BLaER1 treated with 17β-estradiol and CSF1 and Interleukin-3, amounts not matched to agents 10 nM and 100 nM (cell line): Measurements from ENCODE around the gene ADGRV1.
A peak's percentile ranks its signal among the peaks of the same experiment; 100 is the strongest.
"Not testable (repeated sequence)": the region's sequence is repeated elsewhere in the genome, so short reads cannot be mapped to it uniquely, and the experiment has no call there.

Experiments used
- H3K27ac ChIP-seq, 11 experiments: shearing (Covaris generic); formaldehyde crosslinking; 2 replicates each; pipeline ENCODE4 v1.8.1; 2022
- H3K27me3 ChIP-seq, 11 experiments: shearing (Covaris generic); formaldehyde crosslinking; 2 replicates each; pipeline ENCODE4 v1.8.1; 2022
- H3K36me3 ChIP-seq, 11 experiments: shearing (Covaris generic); formaldehyde crosslinking; 2 replicates each; pipeline ENCODE4 v1.8.1; 2022
- H3K4me1 ChIP-seq, 10 experiments: shearing (Covaris generic); formaldehyde crosslinking; 2 replicates each; pipeline ENCODE4 v1.8.1; 2022
- H3K4me2 ChIP-seq, 11 experiments: shearing (Covaris generic); formaldehyde crosslinking; 2 replicates each; pipeline ENCODE4 v1.8.1; 2022
- H3K4me3 ChIP-seq, 10 experiments: shearing (Covaris generic); formaldehyde crosslinking; 2 replicates each; pipeline ENCODE4 v1.8.1; 2022
- H3K9ac ChIP-seq, 11 experiments: shearing (Covaris generic); formaldehyde crosslinking; 2 replicates each; pipeline ENCODE4 v1.8.1; 2022
- H3K9me3 ChIP-seq, 11 experiments: shearing (Covaris generic); formaldehyde crosslinking; replicated peaks in 1 of 11; 2 replicates each; pipeline ENCODE4 v1.8.1; 2022
- H4K20me1 ChIP-seq, 11 experiments: shearing (Covaris generic); formaldehyde crosslinking; 2 replicates each; pipeline ENCODE4 v1.8.1; 2022
- Cebpa-rat ChIP-seq, 11 experiments: shearing (Covaris generic); IDR thresholded peaks; 2 replicates each; pipeline ENCODE4 v1.8.1; 2022

ADGRV1 gene

GRCh38 chr5:90962481-90962880 lies 403.9 kb downstream of the ADGRV1 start:
- H3K4me2 ChIP-seq = no peak overlapping the region
- no peaks in the 10 kb centered on the region; a peak in 1 of 20 replicates for H3K4me1 ChIP-seq
- no peaks in the 10 kb centered on the region for H3K36me3 ChIP-seq
- no peak overlapping the region for H3K27ac ChIP-seq
- no peaks in the 10 kb centered on the region for H3K9me3 ChIP-seq
- no peak overlapping the region for H3K9ac ChIP-seq
- no peak for TF ChIP-seq Cebpa-rat (IDR thresholded peaks at IDR 0.05)
- no peaks in the 10 kb centered on the region for H3K27me3 ChIP-seq
- H3K4me3 ChIP-seq = no peak overlapping the region
- no peaks in the 10 kb centered on the region for H4K20me1 ChIP-seq

GRCh38 chr5:90965110-90965685 lies 406.6 kb downstream of the ADGRV1 start:
- no peaks in the 10 kb centered on the region for H3K36me3 ChIP-seq

DNA sequence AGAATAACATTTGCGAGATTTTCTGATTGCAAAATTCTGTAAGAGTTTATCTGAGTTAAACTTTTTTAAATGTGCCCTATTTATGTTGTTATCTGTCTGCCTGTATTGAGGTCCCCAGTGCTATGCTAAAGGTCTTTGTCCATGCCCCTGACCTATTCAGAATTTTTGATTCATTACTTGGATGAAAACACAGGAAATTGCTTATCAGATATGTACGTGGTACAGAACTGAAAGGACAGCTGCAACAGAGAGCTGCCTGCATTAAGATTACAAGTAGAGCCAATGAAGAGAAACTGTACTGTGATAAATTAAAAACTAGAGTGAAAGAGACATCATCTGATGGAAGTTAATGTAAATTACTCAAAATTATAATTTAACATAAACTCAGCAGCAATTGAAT lies 408.8 kb downstream of the ADGRV1 start:
- Histone ChIP-seq H3K9ac (no peak overlapping the region), H4K20me1 (no peaks in the 10 kb centered on the region), H3K4me3 (no peak overlapping the region), H3K27ac (no peak overlapping the region), H3K27me3 (no peaks in the 10 kb centered on the region), H3K4me1 (peaks cover 0 to 10% (median 0%) of the 10 kb centered on the region in 10 experiments; a peak in 5 of 20 replicates), H3K4me2 (peak overlapping the region in 2 of 11 experiments; percentile 9 to 22; a peak in 3 of 22 replicates), H3K9me3 (peaks cover 9 to 16% (median 14%) of the 10 kb centered on the region in 11 experiments; a peak in 21 of 22 replicates), H3K36me3 (no peaks in the 10 kb centered on the region)
- TF ChIP-seq Cebpa-rat (IDR thresholded peaks at IDR 0.05) = no peak

More at GRCh38 chr5:90965110-90965685, 406.6 kb downstream of the ADGRV1 start:
- peaks cover 6 to 10% (median 7%) of the 10 kb centered on the region in 11 experiments; a peak in 18 of 22 replicates for H3K9me3 ChIP-seq
- H3K9ac ChIP-seq = no peak overlapping the region
- no peaks in the 10 kb centered on the region for H3K27me3 ChIP-seq
- peaks cover 0 to 10% (median 0%) of the 10 kb centered on the region in 10 experiments; a peak in 5 of 20 replicates for H3K4me1 ChIP-seq
- no peak overlapping the region for H3K27ac ChIP-seq
- H3K4me2 ChIP-seq = no peak overlapping the region
- no peak for TF ChIP-seq Cebpa-rat (IDR thresholded peaks at IDR 0.05)
- H4K20me1 ChIP-seq = no peaks in the 10 kb centered on the region
- H3K4me3 ChIP-seq = no peak overlapping the region

- Histone ChIP-seq H3K9ac (no peak overlapping the region), H3K4me1 (peaks cover 0 to 10% (median 0%) of the 10 kb centered on the region in 10 experiments; a peak in 5 of 20 replicates), H3K9me3 (peaks cover 9 to 16% (median 14%) of the 10 kb centered on the region in 11 experiments; a peak in 21 of 22 replicates), H3K4me3 (no peak overlapping the region), H3K27ac (no peak overlapping the region), H4K20me1 (no peaks in the 10 kb centered on the region), H3K27me3 (no peaks in the 10 kb centered on the region), H3K36me3 (no peaks in the 10 kb centered on the region), H3K4me2 (peak overlapping the region in 5 of 11 experiments; percentile 0 to 22 (median 16); a peak in 4 of 22 replicates)
- TF ChIP-seq Cebpa-rat (IDR thresholded peaks at IDR 0.05) = no peak
Observed at GRCh38 chr5:90967851-90968250, 409.3 kb downstream of the ADGRV1 start.

GRCh38 chr5:90968319-90968718 lies 409.7 kb downstream of the ADGRV1 start:
- Histone ChIP-seq H3K4me1 (peaks cover 0 to 10% (median 0%) of the 10 kb centered on the region in 10 experiments; a peak in 5 of 20 replicates), H3K36me3 (no peaks in the 10 kb centered on the region), H4K20me1 (no peaks in the 10 kb centered on the region), H3K27me3 (no peaks in the 10 kb centered on the region), H3K27ac (no peak overlapping the region), H3K4me3 (no peak overlapping the region), H3K9me3 (peaks cover 9 to 16% (median 14%) of the 10 kb centered on the region in 11 experiments; a peak in 21 of 22 replicates), H3K4me2 (peak overlapping the region in 3 of 11 experiments; percentile 0 to 22 (median 9); a peak in 2 of 22 replicates), H3K9ac (no peak overlapping the region)
- TF ChIP-seq Cebpa-rat (IDR thresholded peaks at IDR 0.05) = no peak

- H3K27me3 ChIP-seq, H3K9ac ChIP-seq, H3K36me3 ChIP-seq, H3K4me3 ChIP-seq, H3K4me2 ChIP-seq, H4K20me1 ChIP-seq, H3K27ac ChIP-seq: not testable (repeated sequence)
- peaks cover 0 to 10% (median 0%) of the 10 kb centered on the region in 10 experiments; a peak in 5 of 20 replicates for H3K4me1 ChIP-seq
- H3K9me3 ChIP-seq = peaks cover 9 to 16% (median 14%) of the 10 kb centered on the region in 11 experiments; a peak in 21 of 22 replicates
Observed at GRCh38 chr5:90969945-90970344, 411.3 kb downstream of the ADGRV1 start.

DNA sequence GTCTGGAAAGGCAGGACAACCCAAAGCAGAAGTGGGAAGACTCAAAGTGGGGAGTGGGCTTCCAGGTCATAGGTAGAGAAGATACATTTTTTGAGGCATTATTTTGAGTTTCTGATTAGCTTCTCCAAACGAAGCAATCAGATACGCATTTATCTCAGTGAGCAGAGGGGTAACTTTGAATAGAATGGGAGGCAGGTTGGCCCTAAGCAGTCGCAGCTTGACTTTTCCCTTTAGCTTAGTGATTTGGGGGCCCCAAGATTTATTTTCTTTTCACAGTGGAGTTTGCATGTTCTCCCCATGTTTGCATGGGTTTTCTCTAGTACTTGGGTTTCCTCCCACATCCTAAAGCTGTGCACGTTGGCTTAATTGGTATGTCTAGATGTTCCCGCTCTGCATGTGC lies 422.6 kb downstream of the ADGRV1 start:
- Histone ChIP-seq H3K9ac (no peak overlapping the region), H4K20me1 (no peaks in the 10 kb centered on the region), H3K4me3 (no peak overlapping the region), H3K27ac (no peak overlapping the region), H3K4me2 (no peak overlapping the region), H3K9me3 (no peaks in the 10 kb centered on the region), H3K4me1 (peaks cover 0 to 7% (median 0%) of the 10 kb centered on the region in 10 experiments; a peak in 2 of 20 replicates), H3K36me3 (no peaks in the 10 kb centered on the region), H3K27me3 (no peaks in the 10 kb centered on the region)
- TF ChIP-seq Cebpa-rat (IDR thresholded peaks at IDR 0.05) = no peak

DNA sequence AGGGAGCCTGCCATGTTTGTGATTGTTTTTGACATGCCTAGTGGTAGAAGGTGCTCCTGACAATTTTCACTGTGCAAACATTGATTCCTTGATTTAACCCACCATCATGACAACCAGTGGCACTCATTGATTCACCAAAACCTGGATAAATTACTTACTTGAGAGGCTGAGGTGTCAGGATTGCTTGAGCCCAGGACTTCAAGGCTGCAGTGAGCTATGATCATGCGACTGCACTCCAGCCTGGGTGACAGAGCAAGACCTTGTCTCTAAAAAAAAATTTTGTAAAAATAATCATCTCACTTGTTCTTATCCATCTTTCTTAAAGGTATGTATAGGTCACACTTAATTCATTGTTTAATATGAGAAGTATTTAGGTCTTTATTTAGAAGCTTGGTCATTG lies 423.2 kb downstream of the ADGRV1 start:
- no peak overlapping the region for H3K27ac ChIP-seq
- TF ChIP-seq Cebpa-rat (IDR thresholded peaks at IDR 0.05) = no peak
- H3K4me3 ChIP-seq = no peak overlapping the region
- H3K27me3 ChIP-seq = no peaks in the 10 kb centered on the region
- H3K4me2 ChIP-seq = no peak overlapping the region
- peaks cover 0 to 3% (median 0%) of the 10 kb centered on the region in 10 experiments; a peak in 2 of 20 replicates for H3K4me1 ChIP-seq
- no peaks in the 10 kb centered on the region for H3K9me3 ChIP-seq
- no peaks in the 10 kb centered on the region for H4K20me1 ChIP-seq
- H3K36me3 ChIP-seq = no peaks in the 10 kb centered on the region
- no peak overlapping the region for H3K9ac ChIP-seq

- Histone ChIP-seq H3K4me2 (no peak overlapping the region), H3K9ac (no peak overlapping the region), H3K9me3 (no peaks in the 10 kb centered on the region), H4K20me1 (no peaks in the 10 kb centered on the region), H3K27ac (no peak overlapping the region), H3K27me3 (no peaks in the 10 kb centered on the region), H3K4me1 (no peaks in the 10 kb centered on the region), H3K36me3 (no peaks in the 10 kb centered on the region), H3K4me3 (no peak overlapping the region)
- TF ChIP-seq Cebpa-rat (IDR thresholded peaks at IDR 0.05) = no peak
Observed at GRCh38 chr5:90982576-90982975, 424.0 kb downstream of the ADGRV1 start.

DNA sequence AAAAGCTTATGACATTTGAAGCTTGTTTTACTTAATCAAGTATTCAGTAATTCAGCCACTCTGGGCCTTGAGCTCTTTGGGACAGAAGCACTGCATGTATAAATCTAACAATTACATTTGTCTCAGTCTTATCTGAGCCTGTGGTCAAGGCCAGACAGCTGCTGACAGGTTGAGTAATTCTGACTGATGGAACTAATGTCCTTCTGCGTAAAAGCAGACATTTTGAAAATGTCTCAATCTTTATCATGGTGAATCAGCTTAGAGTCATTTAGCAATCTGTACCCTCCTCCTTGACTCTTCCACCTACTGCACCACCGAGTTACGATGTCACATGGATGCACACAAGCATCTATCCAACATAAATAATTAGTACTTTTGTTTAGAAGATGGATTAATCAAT lies 424.6 kb downstream of the ADGRV1 start:
- Histone ChIP-seq H3K9me3 (no peaks in the 10 kb centered on the region), H3K27me3 (no peaks in the 10 kb centered on the region), H3K27ac (no peak overlapping the region), H3K4me2 (no peak overlapping the region), H3K4me3 (no peak overlapping the region), H3K36me3 (no peaks in the 10 kb centered on the region), H3K9ac (no peak overlapping the region), H4K20me1 (no peaks in the 10 kb centered on the region), H3K4me1 (no peaks in the 10 kb centered on the region)
- TF ChIP-seq Cebpa-rat (IDR thresholded peaks at IDR 0.05) = no peak
